HG03342 (cell line): ENCODE results near the gene AKR1B1.

ENCODE experiments used
- ATAC-seq: cut with Tn5 transposase; IDR thresholded peaks from one replicate; pipeline ENCODE4 v1.9.1; 2021; ENCODE audit warnings: mild to moderate bottlenecking, moderate library complexity; ENCODE audit not compliant: unreplicated experiment

AKR1B1 gene

DNA sequence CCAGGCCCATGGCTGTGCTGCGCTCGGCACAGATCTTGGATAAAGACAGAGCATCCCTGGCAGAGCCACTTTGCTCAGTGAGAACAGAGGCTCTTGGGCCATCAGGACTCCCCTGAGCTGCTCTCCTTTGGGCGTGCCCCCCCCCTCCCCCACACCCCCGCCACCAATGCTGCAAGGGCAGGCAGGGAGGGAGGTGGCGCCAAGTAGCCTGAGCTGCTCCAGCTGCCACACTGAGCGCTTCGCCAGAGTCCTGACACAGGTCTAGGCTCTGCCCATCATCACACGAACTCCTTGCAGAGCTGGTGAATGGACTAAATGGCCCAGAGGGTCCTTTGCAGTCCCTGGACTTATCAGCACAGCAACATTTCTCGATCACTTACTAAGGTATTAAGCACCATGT, 12.5 kb downstream of the AKR1B1 start:
- ATAC-seq = no peak

GRCh38 chr7:134444961-134445315, 14.0 kb downstream of the AKR1B1 start:
- no peak for ATAC-seq

DNA sequence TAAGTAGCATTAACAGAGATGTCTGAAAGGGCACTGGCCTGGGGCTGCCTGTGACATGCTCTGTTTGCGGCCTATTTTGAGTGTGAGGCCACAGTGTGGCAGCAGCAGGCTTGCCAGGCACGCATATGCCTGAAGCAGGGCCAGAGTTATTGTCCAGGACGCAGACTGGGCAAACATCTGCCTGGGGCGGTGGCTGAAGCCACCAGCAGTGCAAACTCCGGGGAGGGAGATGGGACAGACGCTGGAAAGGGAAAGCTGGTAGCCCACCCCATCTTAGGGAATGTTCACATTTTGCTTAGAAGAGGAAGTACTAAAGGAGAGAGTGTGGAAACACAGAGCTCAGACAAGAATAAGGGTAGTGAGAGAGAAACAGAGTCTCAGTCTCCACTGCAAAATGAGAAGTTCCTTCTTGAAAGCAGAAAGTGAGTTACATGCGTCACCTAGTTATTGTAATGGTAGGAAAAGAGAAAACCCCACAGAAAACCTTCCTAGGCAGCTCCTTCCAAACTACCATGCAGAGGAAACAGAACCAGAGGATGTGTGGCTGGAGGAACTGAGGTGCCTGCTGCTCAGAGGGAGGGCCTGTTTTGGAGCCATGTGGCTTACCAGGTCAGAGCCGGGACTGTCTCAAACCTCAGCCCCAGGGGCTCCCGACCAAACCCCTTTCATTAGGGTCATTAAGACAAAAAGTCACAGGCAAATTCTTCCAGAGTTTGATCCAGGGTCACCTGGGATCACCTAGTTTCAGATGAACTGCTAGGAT, 14.5 kb downstream of the AKR1B1 start:
- no peak for ATAC-seq

DNA sequence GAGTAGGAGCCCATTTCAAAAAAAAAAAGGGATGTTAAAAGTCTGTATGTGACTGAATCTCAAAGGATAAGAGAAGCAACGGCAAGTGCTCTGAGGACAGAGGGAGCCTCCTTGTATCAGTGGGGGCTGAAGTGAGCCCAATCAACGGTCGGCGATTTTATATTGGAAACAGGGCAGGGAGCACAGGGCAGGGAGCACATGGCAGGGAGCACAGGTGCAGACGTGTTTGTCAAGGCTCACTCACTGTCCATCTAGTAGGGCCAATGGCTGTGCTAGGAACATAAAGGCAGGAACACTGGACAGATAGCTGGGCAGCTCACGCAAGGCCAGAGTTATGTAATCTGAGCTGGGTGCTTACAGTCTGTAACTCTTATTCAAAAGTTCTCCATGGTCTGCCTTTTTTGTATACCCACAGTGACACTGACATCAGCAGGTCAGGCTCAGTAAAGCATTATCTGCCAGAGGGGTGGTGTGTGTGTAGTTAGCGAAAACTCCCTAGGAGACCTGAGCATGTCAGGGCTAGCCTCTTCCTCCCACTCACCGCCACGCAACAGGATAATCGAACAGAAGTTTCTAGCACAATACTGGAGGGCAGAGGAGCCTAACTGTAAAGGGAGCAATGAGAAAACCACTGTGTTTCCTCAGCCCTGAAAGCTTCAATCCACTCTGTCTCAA, 15.4 kb downstream of the AKR1B1 start:
- no peak for ATAC-seq

DNA sequence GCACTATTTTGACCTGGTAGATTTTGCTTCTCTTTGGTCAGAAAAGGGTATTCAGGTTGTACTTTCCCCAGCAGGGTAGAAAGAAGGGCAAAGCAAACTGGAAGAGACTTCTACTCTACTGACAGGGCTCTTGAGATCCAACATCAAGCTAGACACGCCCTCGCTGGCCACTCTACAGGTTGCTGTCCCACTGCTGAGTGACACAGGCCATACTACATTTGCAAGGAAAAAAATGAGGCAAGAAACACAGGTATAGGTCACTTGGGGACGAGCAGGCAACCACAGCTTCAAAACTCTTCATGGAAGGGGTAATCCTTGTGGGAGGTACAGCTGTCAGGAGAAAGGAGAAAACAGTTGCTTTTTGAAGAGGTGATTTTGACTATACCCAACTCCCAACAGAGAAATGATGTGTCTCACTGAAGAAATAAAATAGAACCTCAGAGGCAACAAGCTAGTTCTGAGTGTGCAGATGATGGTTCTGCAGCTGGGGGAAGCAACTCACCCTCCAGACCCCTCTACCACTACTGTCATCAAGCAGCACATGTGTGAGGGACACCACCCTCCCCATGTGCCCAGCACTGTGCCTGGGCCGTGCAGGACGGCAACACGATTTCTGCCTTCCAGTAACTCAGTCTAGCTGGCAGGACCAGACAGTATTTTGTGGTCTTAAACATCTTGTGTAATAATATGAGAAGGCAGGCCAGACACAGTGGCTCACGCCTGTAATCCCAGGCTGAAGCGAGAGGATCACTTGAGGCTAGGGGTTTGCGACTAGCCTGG, 16.3 kb downstream of the AKR1B1 start:
- ATAC-seq = no peak

DNA sequence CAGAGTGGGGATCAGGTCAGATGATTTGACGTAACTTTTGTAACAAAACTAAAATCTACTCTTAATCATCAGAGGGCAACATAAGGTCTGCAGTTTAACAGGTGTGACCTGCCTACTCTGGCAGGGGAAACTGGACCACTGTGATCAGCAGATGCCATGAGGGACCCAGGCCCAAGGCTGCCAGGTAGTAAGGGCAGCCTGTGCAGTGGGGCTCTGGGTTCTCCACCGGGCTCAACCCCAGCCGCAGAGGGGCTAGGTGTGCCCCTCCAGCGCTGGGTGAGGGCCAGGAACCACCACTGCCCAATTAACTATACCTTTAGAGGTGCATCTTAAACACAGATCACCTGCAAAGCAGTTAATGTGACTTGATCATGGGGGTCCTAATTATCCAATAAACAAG, 17.6 kb downstream of the AKR1B1 start:
- no peak for ATAC-seq

GRCh38 chr7:134440476-134440875, 18.4 kb downstream of the AKR1B1 start:
- ATAC-seq = no peak

DNA sequence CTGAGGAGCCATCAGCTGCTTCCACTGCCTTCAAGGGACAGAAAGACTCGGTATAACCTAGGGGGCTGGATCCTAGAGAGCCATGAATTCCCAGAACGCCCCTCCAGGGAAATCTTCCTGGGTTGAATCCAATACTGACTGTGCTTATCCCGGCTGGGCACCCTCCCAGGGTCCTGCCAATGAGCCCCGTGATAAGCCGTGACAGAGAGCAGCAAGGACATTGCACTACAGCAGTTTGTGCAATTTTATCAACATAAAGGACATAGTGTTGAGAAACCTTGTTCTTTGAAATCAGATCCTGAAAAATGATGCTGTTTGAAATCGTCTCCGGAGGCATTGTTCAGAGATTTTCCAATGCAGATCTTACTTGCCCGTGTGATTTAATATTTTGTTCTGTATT, 18.8 kb downstream of the AKR1B1 start:
- no peak for ATAC-seq

DNA sequence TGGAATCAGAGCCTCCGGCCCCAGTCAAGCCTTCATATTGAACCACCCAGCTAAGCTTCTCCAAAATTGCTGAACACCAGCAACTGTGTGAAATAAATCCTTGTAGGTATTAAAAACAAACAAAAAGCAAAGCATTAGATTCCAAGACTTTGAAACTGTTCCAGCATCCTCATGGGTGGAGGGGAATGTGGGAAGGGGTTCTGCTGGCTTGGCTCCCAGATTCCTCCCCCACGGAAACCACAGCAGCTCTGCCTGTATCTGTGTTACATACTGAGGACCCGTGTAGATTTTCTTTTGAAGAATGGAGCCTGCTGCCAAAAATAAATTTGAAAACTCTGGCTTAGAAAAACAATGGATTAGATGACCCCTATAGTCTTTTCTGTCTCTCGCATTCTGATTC, 20.0 kb downstream of the AKR1B1 start:
- no peak for ATAC-seq

- no peak for ATAC-seq
Measured at GRCh38 chr7:134435161-134435920, 23.6 kb downstream of the AKR1B1 start.

DNA sequence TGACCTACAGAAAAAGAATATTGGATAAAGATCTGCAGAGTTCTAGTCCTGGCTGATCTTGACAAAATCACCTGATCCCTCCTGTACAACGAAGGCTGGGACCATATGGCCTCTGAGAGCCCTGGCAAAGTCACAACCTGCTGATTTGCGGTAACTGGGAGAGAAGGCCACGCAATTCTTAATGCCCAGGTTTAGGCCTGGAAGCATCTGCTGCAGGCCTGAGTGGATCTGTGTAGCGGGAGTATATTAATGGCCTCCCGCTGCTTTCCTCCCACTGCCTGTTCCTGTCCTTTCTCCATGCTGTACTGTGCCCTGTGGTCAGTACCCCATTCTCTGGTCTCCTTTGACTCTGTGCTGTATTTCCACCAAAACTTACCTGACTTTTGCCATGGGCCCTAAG, 24.2 kb downstream of the AKR1B1 start:
- ATAC-seq = no peak

- ATAC-seq = no peak
Measured at GRCh38 chr7:134433430-134433829, 25.5 kb downstream of the AKR1B1 start.

DNA sequence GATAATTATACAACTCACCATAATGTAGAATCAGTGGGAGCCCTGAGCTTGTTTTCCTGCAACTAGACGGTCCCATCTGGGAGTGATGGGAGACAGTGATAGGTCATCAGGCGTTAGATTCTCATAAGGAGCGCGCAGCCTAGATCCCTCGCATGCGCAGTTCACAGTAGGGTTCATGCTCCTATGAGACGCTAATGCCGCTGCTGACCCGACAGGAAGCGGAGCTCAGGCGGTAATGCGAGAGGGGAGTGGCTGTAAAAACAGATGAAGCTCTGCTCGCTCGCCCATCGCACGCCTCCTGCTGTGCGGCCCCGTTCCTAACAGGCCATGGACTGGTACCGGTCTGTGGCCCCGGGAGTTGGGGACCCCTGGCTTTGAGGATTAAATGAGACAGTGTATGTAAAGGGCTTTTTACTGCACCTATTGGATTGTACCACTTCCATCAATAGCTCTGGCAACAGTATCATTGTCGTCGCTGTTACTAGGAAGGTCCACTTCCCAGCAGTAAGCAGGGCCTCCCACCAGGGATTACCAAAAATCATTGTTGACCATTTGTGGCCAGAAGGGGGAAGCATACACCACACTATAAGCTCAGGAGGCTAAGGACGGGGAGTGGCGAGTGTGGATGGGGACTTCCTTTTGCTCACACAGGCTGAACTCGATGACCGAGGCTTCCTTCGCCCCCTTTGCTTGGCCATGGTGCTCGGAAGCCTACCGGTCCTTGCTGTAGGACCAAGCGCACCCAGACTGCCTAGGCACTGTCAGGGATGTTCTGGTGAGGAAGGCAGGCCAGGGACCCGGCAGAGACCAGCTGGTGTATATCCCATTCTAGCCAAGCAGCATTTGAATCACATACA, 26.4 kb downstream of the AKR1B1 start:
- peak; percentile 95 for ATAC-seq

- ATAC-seq = no peak
Measured at GRCh38 chr7:134431815-134432214, 27.1 kb downstream of the AKR1B1 start.

- ATAC-seq = no peak
Measured at GRCh38 chr7:134429481-134429880, 29.4 kb downstream of the AKR1B1 start.

GRCh38 chr7:134428942-134429341, 30.0 kb downstream of the AKR1B1 start:
- ATAC-seq = no peak

GRCh38 chr7:134427896-134428295, 31.0 kb downstream of the AKR1B1 start:
- ATAC-seq = no peak

- no peak for ATAC-seq
Measured at GRCh38 chr7:134425777-134426176, 33.1 kb downstream of the AKR1B1 start.

DNA sequence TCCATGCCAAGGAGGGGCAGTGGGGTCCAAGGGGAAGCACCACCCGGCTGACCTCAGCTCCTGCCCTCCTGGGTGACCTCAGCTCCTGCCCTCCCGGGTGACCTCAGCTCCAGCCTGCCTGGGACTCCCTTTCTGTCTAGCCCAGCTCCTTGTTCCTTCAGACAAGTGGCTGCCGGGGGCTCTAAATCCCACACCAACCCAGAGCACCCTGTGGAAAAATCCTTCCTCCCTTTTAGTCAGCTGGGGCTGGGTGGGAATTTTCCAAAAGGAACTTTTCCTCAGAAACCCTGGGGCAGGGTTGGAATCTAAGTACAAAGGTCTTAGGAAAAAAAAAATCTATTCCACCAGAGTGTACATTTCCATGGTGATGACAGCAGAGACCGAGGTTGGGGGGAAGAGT, 36.3 kb downstream of the AKR1B1 start:
- ATAC-seq = no peak

- ATAC-seq = no peak
Measured at GRCh38 chr7:134422008-134422407, 36.9 kb downstream of the AKR1B1 start.
